GM23338 (cell line): ENCODE measurements around the gene CFAP410. TPM values are rescaled to one million over a fixed set of nuclear protein-coding genes. Genes with fewer than 3 reads are reported as not detected.

Experiments
- ATAC-seq: fragments of 200-7000 bp; cut with Tn5 transposase; 3 replicates; pipeline ENCODE4 v1.9.1; 2020
- DNase-seq: peaks from one replicate; pipeline ENCODE4 v3.0.0-alpha.2; 2015; ENCODE audit warnings: low spot score
- H2AFZ ChIP-seq: fragments of 200-600 bp; sonication (generic); 2 replicates; pipeline ENCODE4 v1.8.0; 2016; ENCODE audit warnings: antibody characterized with exemption, mild to moderate bottlenecking, moderate library complexity
- H3F3A ChIP-seq: fragments of 200-600 bp; sonication (generic); replicated peaks from 2 replicates; pipeline ENCODE4 v1.8.0; 2017; ENCODE audit warnings: antibody characterized with exemption, mixed run types, low read depth
- H3K27ac ChIP-seq: fragments of 200-600 bp; sonication (generic); 2 replicates; pipeline ENCODE4 v1.6.1; 2016; ENCODE audit warnings: low read depth
- H3K27me3 ChIP-seq: fragments of 200-600 bp; sonication (generic); 2 replicates; pipeline ENCODE4 v1.8.0; 2016; ENCODE audit warnings: mild to moderate bottlenecking, mixed run types, moderate library complexity; ENCODE audit not compliant: insufficient read depth
- H3K36me3 ChIP-seq: fragments of 200-600 bp; sonication (generic); 2 replicates; pipeline ENCODE4 v1.8.0; 2016; ENCODE audit warnings: mild to moderate bottlenecking; ENCODE audit not compliant: insufficient read depth
- H3K4me1 ChIP-seq: fragments of 200-600 bp; sonication (generic); 2 replicates; pipeline ENCODE4 v1.8.0; 2016; ENCODE audit warnings: mild to moderate bottlenecking, moderate library complexity; ENCODE audit not compliant: insufficient read depth
- H3K4me2 ChIP-seq: fragments of 200-600 bp; sonication (generic); 2 replicates; pipeline ENCODE4 v1.7.1; 2017; ENCODE audit warnings: mixed run types
- H3K4me3 ChIP-seq: fragments of 200-600 bp; sonication (generic); 2 replicates; pipeline ENCODE4 v1.6.1; 2016; ENCODE audit warnings: mixed run types
- H3K79me2 ChIP-seq: fragments of 200-600 bp; sonication (generic); replicated peaks from 2 replicates; pipeline ENCODE4 v1.8.0; 2017; ENCODE audit warnings: mild to moderate bottlenecking; ENCODE audit not compliant: insufficient read depth
- H3K9me2 ChIP-seq: fragments of 200-600 bp; sonication (generic); 2 replicates; pipeline ENCODE4 v1.8.0; 2017; ENCODE audit not compliant: insufficient read depth
- H4K20me1 ChIP-seq: fragments of 200-600 bp; sonication (generic); replicated peaks from 2 replicates; pipeline ENCODE4 v1.8.0; 2017; ENCODE audit warnings: mild to moderate bottlenecking; ENCODE audit not compliant: insufficient read depth
- H3K27ac Mint-ChIP-seq: 2 replicates; pipeline ENCODE4 v1.8.0; 2020; ENCODE audit warnings: inconsistent platforms, mild to moderate bottlenecking, moderate library complexity, mixed read lengths
- H3K27me3 Mint-ChIP-seq: 3 replicates; pipeline ENCODE4 v1.8.0; 2022; ENCODE audit warnings: low read depth, mild to moderate bottlenecking, moderate library complexity, mixed read lengths, inconsistent platforms; ENCODE audit not compliant: insufficient read depth, poor library complexity
- H3K36me3 Mint-ChIP-seq: 3 replicates; pipeline ENCODE4 v1.8.0; 2021; ENCODE audit warnings: low read depth, mild to moderate bottlenecking, inconsistent platforms, moderate library complexity, mixed read lengths
- H3K4me1 Mint-ChIP-seq: 3 replicates; pipeline ENCODE4 v1.8.0; 2020; ENCODE audit warnings: mild to moderate bottlenecking, inconsistent platforms, mixed read lengths
- H3K4me3 Mint-ChIP-seq: 3 replicates; pipeline ENCODE4 v1.8.0; 2021; ENCODE audit warnings: moderate library complexity, mild to moderate bottlenecking, inconsistent platforms, mixed read lengths
- H3K9me3 Mint-ChIP-seq: 3 replicates; pipeline ENCODE4 v1.8.0; 2020; ENCODE audit warnings: moderate library complexity, mild to moderate bottlenecking, inconsistent platforms, mixed read lengths
- EZH2 ChIP-seq: fragments of 200-600 bp; sonication (generic); IDR thresholded peaks from one replicate; pipeline ENCODE4 v1.8.0; 2017; ENCODE audit warnings: antibody characterized with exemption, mild to moderate bottlenecking, low read depth; ENCODE audit not compliant: unreplicated experiment
- EZH2phosphoT487 ChIP-seq: fragments of 200-600 bp; sonication (generic); IDR thresholded peaks from one replicate; pipeline ENCODE4 v1.8.1; 2018; ENCODE audit warnings: antibody characterized with exemption; ENCODE audit not compliant: unreplicated experiment
- JUNB ChIP-seq: IDR thresholded peaks from one replicate; pipeline ENCODE4 v1.6.1; 2016; ENCODE audit warnings: antibody characterized with exemption; ENCODE audit not compliant: unreplicated experiment
- NANOG ChIP-seq: IDR thresholded peaks from 2 replicates; pipeline ENCODE4 v1.6.1; 2016; ENCODE audit warnings: antibody characterized with exemption, borderline replicate concordance
- STAT1 ChIP-seq: IDR thresholded peaks from one replicate; pipeline ENCODE4 v1.6.1; 2016; ENCODE audit warnings: antibody characterized with exemption; ENCODE audit not compliant: unreplicated experiment
- ZNF114 ChIP-seq: fragments of 250-450 bp; sonication (Bioruptor Pico); IDR thresholded peaks from 2 replicates; pipeline ENCODE4 v1.5.0; 2020; ENCODE audit warnings: mild to moderate bottlenecking, moderate library complexity
- ZNF331 ChIP-seq: fragments of 250-450 bp; sonication (Bioruptor Pico); IDR thresholded peaks from 2 replicates; pipeline ENCODE4 v1.5.0; 2020; ENCODE audit warnings: low read depth, mild to moderate bottlenecking, moderate library complexity
- polyA plus RNA-seq: library from polyadenylated mRNA; unstranded; fragments of >200 nt; fragmentation: Nextera tagmentation; extraction: Ambion mirVana; gene quantifications from 2 replicates; pipeline ENCODE4 v1.2.1, GENCODE V29; 2016
- total RNA-seq: library from RNA; depleted of rRNA; stranded (reverse); fragments of >200 nt; shearing (Covaris generic); gene quantifications from 2 replicates; pipeline ENCODE4 v1.2.3, GENCODE V29; 2014
- TF ChIP-seq, protein P1 (sequence below): fragments of 250-450 bp; sonication (Bioruptor Pico); IDR thresholded peaks from 2 replicates; pipeline ENCODE4 v1.5.0; 2020; ENCODE audit warnings: mild to moderate bottlenecking, moderate library complexity
- TF ChIP-seq, protein P2 (sequence below): IDR thresholded peaks from one replicate; pipeline ENCODE4 v1.6.1; 2018; ENCODE audit warnings: antibody characterized with exemption; ENCODE audit not compliant: unreplicated experiment

The CFAP410 gene
- total and polyA plus RNA-seq, 2 experiments from 2014 or later = 11.0 to 24.0 TPM

GRCh38 chr21:44327603-44327974, 11.6 kb downstream of the CFAP410 start:
- TF ChIP-seq JUNB (no peak), EZH2 (no peak), ZNF331 (no peak), ZNF114 (CRISPR knock-in tag) (no peak), NANOG (no peak), STAT1 (no peak), EZH2phosphoT487 (no peak)
- TF ChIP-seq, protein P1, sequence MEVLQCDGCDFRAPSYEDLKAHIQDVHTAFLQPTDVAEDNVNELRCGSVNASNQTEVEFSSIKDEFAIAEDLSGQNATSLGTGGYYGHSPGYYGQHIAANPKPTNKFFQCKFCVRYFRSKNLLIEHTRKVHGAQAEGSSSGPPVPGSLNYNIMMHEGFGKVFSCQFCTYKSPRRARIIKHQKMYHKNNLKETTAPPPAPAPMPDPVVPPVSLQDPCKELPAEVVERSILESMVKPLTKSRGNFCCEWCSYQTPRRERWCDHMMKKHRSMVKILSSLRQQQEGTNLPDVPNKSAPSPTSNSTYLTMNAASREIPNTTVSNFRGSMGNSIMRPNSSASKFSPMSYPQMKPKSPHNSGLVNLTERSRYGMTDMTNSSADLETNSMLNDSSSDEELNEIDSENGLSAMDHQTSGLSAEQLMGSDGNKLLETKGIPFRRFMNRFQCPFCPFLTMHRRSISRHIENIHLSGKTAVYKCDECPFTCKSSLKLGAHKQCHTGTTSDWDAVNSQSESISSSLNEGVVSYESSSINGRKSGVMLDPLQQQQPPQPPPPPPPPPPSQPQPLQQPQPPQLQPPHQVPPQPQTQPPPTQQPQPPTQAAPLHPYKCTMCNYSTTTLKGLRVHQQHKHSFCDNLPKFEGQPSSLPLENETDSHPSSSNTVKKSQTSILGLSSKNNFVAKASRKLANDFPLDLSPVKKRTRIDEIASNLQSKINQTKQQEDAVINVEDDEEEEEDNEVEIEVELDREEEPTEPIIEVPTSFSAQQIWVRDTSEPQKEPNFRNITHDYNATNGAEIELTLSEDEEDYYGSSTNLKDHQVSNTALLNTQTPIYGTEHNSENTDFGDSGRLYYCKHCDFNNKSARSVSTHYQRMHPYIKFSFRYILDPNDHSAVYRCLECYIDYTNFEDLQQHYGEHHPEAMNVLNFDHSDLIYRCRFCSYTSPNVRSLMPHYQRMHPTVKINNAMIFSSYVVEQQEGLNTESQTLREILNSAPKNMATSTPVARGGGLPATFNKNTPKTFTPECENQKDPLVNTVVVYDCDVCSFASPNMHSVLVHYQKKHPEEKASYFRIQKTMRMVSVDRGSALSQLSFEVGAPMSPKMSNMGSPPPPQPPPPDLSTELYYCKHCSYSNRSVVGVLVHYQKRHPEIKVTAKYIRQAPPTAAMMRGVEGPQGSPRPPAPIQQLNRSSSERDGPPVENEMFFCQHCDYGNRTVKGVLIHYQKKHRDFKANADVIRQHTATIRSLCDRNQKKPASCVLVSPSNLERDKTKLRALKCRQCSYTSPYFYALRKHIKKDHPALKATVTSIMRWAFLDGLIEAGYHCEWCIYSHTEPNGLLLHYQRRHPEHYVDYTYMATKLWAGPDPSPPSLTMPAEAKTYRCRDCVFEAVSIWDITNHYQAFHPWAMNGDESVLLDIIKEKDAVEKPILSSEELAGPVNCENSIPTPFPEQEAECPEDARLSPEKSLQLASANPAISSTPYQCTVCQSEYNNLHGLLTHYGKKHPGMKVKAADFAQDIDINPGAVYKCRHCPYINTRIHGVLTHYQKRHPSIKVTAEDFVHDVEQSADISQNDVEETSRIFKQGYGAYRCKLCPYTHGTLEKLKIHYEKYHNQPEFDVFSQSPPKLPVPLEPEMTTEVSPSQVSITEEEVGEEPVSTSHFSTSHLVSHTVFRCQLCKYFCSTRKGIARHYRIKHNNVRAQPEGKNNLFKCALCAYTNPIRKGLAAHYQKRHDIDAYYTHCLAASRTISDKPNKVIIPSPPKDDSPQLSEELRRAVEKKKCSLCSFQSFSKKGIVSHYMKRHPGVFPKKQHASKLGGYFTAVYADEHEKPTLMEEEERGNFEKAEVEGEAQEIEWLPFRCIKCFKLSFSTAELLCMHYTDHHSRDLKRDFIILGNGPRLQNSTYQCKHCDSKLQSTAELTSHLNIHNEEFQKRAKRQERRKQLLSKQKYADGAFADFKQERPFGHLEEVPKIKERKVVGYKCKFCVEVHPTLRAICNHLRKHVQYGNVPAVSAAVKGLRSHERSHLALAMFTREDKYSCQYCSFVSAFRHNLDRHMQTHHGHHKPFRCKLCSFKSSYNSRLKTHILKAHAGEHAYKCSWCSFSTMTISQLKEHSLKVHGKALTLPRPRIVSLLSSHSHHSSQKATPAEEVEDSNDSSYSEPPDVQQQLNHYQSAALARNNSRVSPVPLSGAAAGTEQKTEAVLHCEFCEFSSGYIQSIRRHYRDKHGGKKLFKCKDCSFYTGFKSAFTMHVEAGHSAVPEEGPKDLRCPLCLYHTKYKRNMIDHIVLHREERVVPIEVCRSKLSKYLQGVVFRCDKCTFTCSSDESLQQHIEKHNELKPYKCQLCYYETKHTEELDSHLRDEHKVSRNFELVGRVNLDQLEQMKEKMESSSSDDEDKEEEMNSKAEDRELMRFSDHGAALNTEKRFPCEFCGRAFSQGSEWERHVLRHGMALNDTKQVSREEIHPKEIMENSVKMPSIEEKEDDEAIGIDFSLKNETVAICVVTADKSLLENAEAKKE (CRISPR knock-in tag) = no peak
- TF ChIP-seq, protein P2, sequence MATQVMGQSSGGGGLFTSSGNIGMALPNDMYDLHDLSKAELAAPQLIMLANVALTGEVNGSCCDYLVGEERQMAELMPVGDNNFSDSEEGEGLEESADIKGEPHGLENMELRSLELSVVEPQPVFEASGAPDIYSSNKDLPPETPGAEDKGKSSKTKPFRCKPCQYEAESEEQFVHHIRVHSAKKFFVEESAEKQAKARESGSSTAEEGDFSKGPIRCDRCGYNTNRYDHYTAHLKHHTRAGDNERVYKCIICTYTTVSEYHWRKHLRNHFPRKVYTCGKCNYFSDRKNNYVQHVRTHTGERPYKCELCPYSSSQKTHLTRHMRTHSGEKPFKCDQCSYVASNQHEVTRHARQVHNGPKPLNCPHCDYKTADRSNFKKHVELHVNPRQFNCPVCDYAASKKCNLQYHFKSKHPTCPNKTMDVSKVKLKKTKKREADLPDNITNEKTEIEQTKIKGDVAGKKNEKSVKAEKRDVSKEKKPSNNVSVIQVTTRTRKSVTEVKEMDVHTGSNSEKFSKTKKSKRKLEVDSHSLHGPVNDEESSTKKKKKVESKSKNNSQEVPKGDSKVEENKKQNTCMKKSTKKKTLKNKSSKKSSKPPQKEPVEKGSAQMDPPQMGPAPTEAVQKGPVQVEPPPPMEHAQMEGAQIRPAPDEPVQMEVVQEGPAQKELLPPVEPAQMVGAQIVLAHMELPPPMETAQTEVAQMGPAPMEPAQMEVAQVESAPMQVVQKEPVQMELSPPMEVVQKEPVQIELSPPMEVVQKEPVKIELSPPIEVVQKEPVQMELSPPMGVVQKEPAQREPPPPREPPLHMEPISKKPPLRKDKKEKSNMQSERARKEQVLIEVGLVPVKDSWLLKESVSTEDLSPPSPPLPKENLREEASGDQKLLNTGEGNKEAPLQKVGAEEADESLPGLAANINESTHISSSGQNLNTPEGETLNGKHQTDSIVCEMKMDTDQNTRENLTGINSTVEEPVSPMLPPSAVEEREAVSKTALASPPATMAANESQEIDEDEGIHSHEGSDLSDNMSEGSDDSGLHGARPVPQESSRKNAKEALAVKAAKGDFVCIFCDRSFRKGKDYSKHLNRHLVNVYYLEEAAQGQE = no peak
- no peaks in the 10 kb centered on the region for H3K36me3 ChIP-seq
- no peak overlapping the region for H3K4me3 Mint-ChIP-seq
- H3K4me1 ChIP-seq = no peaks in the 10 kb centered on the region
- no peaks in the 10 kb centered on the region for H3K79me2 ChIP-seq
- peaks cover 3% of the 10 kb centered on the region; the same call in 1 of the 3 replicates for H3K36me3 Mint-ChIP-seq
- H3K4me1 Mint-ChIP-seq = no peaks in the 10 kb centered on the region
- H3K27me3 Mint-ChIP-seq = peaks cover 13% of the 10 kb centered on the region
- no peaks in the 10 kb centered on the region for H3K9me2 ChIP-seq
- no peak overlapping the region for H3K4me2 ChIP-seq
- H3K27ac Mint-ChIP-seq = no peak overlapping the region
- no peaks in the 10 kb centered on the region for H3F3A ChIP-seq
- H3K9me3 Mint-ChIP-seq = no peaks in the 10 kb centered on the region
- no peaks in the 10 kb centered on the region for H3K27me3 ChIP-seq
- ATAC-seq (no peak), DNase-seq (no peak)
- no peaks in the 10 kb centered on the region for H4K20me1 ChIP-seq
- no peak overlapping the region for H3K4me3 ChIP-seq
- no peak overlapping the region for H3K27ac ChIP-seq
- no peak overlapping the region for H2AFZ ChIP-seq
